HG02884 (cell line): ENCODE measurements around the gene BOC.
"Not testable (repeated sequence)": the region's sequence is repeated elsewhere in the genome, so short reads cannot be mapped to it uniquely, and the experiment has no call there.

Source experiments
- ATAC-seq: cut with Tn5 transposase; IDR thresholded peaks from one replicate; pipeline ENCODE4 v1.9.1; 2021; ENCODE audit warnings: mild to moderate bottlenecking, moderate library complexity; ENCODE audit not compliant: unreplicated experiment

Gene BOC

GRCh38 chr3:113211330-113212149, at the start of gene BOC:
Gene BOC (plus strand): TSS chr3:113211557. CDS start chr3:113249803, 38,246 bp downstream.
- ATAC-seq: no peak

GRCh38 chr3:113161661-113162060, 49.7 kb upstream of the BOC start:
- no peak for ATAC-seq

- no peak for ATAC-seq
These were observed 48.2 kb upstream of the BOC start for GRCh38 chr3:113163152-113163551.

- no peak for ATAC-seq
These were observed 45.5 kb upstream of the BOC start for GRCh38 chr3:113165841-113166240.

GRCh38 chr3:113166357-113166718, 45.0 kb upstream of the BOC start:
- no peak for ATAC-seq

- ATAC-seq: no peak
These were observed 44.5 kb upstream of the BOC start for GRCh38 chr3:113166719-113167492.

GRCh38 chr3:113167825-113168801, 43.2 kb upstream of the BOC start:
- no peak for ATAC-seq

- no peak for ATAC-seq
These were observed 41.4 kb upstream of the BOC start for GRCh38 chr3:113169891-113170452.

- no peak for ATAC-seq
These were observed 40.6 kb upstream of the BOC start for GRCh38 chr3:113170771-113171170.

GRCh38 chr3:113171675-113172300, 39.6 kb upstream of the BOC start:
- ATAC-seq: not testable (repeated sequence)

- ATAC-seq: no peak
These were observed 38.3 kb upstream of the BOC start for GRCh38 chr3:113173102-113173501.

- no peak for ATAC-seq
These were observed 37.1 kb upstream of the BOC start for GRCh38 chr3:113174304-113174703.

- no peak for ATAC-seq
These were observed 36.4 kb upstream of the BOC start for GRCh38 chr3:113174801-113175485.

GRCh38 chr3:113177526-113177925, 33.8 kb upstream of the BOC start:
- no peak for ATAC-seq

- no peak for ATAC-seq
These were observed 32.0 kb upstream of the BOC start for GRCh38 chr3:113179235-113179824.

GRCh38 chr3:113183748-113184661, 27.4 kb upstream of the BOC start:
- ATAC-seq: no peak

- ATAC-seq: no peak
These were observed 26.0 kb upstream of the BOC start for GRCh38 chr3:113185194-113185835.

GRCh38 chr3:113186566-113186965, 24.8 kb upstream of the BOC start:
- no peak for ATAC-seq
